Measurements from ENCODE around the gene OR52K1. TPM values are rescaled to one million over a fixed set of nuclear protein-coding genes. Genes with fewer than 3 reads are reported as not detected.

OR52K1 gene
- polyA plus RNA-seq, 3 donors = 1.6 TPM; not detected in 2

GRCh38 chr11:4496557-4497248 lies 14.3 kb downstream of the OR52K1 start:
- no peak overlapping the region for H2AFZ ChIP-seq (ENCODE audit: insufficient read depth, low read depth, low read length, poor library complexity, severe bottlenecking)
- no peak overlapping the region for H3K4me3 Mint-ChIP-seq
- H3K36me3 Mint-ChIP-seq = peaks cover 2% of the 10 kb centered on the region in 2 donors
- WGBS (ENCODE audit: insufficient coverage) = 91% methylated on average over 15 of the region's 15 CpGs
- H3K79me2 ChIP-seq (ENCODE audit: insufficient read depth, low read length) = no peaks in the 10 kb centered on the region
- no peak overlapping the region for H3K27ac ChIP-seq (ENCODE audit: low read depth in 1 of 2, low read length in 2 of 2)
- peaks cover 22% of the 10 kb centered on the region for H3K4me1 Mint-ChIP-seq
- H3K27me3 Mint-ChIP-seq (ENCODE audit: low read depth in 3 of 3) = peaks cover 6 to 17% (median 10%) of the 10 kb centered on the region in 3 donors
- H3K9ac ChIP-seq (ENCODE audit: insufficient read depth, low read length, poor library complexity, severe bottlenecking) = no peak overlapping the region
- H3K9me3 Mint-ChIP-seq = peaks cover 0 to 3% (median 3%) of the 10 kb centered on the region in 7 donors
- no peak overlapping the region for H3K4me3 ChIP-seq (replicated peaks in 1 of 3; ENCODE audit: low read depth in 2 of 3, low read length in 3 of 3)
- TF ChIP-seq, protein P1, sequence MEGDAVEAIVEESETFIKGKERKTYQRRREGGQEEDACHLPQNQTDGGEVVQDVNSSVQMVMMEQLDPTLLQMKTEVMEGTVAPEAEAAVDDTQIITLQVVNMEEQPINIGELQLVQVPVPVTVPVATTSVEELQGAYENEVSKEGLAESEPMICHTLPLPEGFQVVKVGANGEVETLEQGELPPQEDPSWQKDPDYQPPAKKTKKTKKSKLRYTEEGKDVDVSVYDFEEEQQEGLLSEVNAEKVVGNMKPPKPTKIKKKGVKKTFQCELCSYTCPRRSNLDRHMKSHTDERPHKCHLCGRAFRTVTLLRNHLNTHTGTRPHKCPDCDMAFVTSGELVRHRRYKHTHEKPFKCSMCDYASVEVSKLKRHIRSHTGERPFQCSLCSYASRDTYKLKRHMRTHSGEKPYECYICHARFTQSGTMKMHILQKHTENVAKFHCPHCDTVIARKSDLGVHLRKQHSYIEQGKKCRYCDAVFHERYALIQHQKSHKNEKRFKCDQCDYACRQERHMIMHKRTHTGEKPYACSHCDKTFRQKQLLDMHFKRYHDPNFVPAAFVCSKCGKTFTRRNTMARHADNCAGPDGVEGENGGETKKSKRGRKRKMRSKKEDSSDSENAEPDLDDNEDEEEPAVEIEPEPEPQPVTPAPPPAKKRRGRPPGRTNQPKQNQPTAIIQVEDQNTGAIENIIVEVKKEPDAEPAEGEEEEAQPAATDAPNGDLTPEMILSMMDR (IDR thresholded peaks at IDR 0.05) = no peak
- peaks cover 3 to 4% of the 10 kb centered on the region in 2 donors for H3K27me3 ChIP-seq (ENCODE audit: control insufficient read depth in 2 of 2, insufficient read depth in 2 of 2, low read length in 2 of 2)
- no peak overlapping the region for H3K4me2 ChIP-seq (replicated peaks; ENCODE audit: extremely low read depth, low read length, poor library complexity, severe bottlenecking)
- no peak for DNase-seq
- no peaks in the 10 kb centered on the region for H4K20me1 ChIP-seq (ENCODE audit: insufficient read depth, low read length)
- intact Hi-C loops (cut with micrococcal nuclease) = no loop called here
- H3K9me3 ChIP-seq (replicated peaks in 1 of 2; ENCODE audit: control insufficient read depth in 1 of 2, insufficient read depth in 1 of 2, low read length in 2 of 2) = no peaks in the 10 kb centered on the region
- no peak overlapping the region for H3K27ac Mint-ChIP-seq
- H3K4me1 ChIP-seq (ENCODE audit: control insufficient read depth in 1 of 2, insufficient read depth in 2 of 2, low read length in 2 of 2) = peaks cover 7 to 11% of the 10 kb centered on the region in 2 donors
- no peaks in the 10 kb centered on the region for H3K36me3 ChIP-seq (replicated peaks in 1 of 2; ENCODE audit: control insufficient read depth in 1 of 2, insufficient read depth in 2 of 2, low read length in 2 of 2)

DNA sequence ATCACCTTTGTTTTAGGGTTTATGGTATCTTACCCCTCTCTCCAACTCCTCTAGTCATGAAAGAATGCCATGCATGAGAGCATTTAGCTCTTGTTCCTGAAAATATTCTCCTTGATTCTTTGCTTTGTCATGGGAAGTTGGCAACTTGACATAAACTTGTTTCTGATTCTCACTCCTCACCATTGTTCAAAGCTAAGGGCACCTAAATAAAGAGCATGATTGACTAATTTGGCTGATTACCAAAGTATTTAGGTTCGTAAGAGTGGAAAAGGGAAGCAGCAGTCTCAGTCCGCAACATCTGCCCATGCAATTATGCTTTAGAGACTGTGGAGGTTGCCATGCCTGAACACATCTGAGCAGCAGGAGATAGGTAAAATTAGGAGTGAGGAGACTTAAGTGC lies 26.4 kb downstream of the OR52K1 start:
- no peaks in the 10 kb centered on the region for H3K36me3 ChIP-seq (replicated peaks in 1 of 2; ENCODE audit: control insufficient read depth in 1 of 2, insufficient read depth in 2 of 2, low read length in 2 of 2)
- no peak overlapping the region for H3K4me3 ChIP-seq (replicated peaks in 1 of 3; ENCODE audit: low read depth in 2 of 3, low read length in 3 of 3)
- no peaks in the 10 kb centered on the region for H4K20me1 ChIP-seq (ENCODE audit: insufficient read depth, low read length)
- H3K27me3 ChIP-seq (ENCODE audit: control insufficient read depth in 2 of 2, insufficient read depth in 2 of 2, low read length in 2 of 2) = no peaks in the 10 kb centered on the region
- TF ChIP-seq, protein P1 (IDR thresholded peaks at IDR 0.05) = no peak
- intact Hi-C loops (cut with micrococcal nuclease) = no loop called here
- H2AFZ ChIP-seq (ENCODE audit: insufficient read depth, low read depth, low read length, poor library complexity, severe bottlenecking) = no peak overlapping the region
- no peak overlapping the region for H3K4me2 ChIP-seq (replicated peaks; ENCODE audit: extremely low read depth, low read length, poor library complexity, severe bottlenecking)
- H3K4me3 Mint-ChIP-seq = no peak overlapping the region
- peaks cover 0 to 9% of the 10 kb centered on the region in 2 donors for H3K36me3 Mint-ChIP-seq
- no peak overlapping the region for H3K27ac ChIP-seq (ENCODE audit: low read depth in 1 of 2, low read length in 2 of 2)
- H3K9me3 Mint-ChIP-seq = peaks cover 0 to 15% (median 7%) of the 10 kb centered on the region in 7 donors
- H3K9ac ChIP-seq (ENCODE audit: insufficient read depth, low read length, poor library complexity, severe bottlenecking) = no peak overlapping the region
- peak in 1 of 3 donors; percentile 16 for DNase-seq
- H3K4me1 Mint-ChIP-seq = peaks cover 15% of the 10 kb centered on the region
- no peak overlapping the region for H3K27ac Mint-ChIP-seq
- peaks cover 8 to 10% of the 10 kb centered on the region in 2 donors for H3K4me1 ChIP-seq (ENCODE audit: control insufficient read depth in 1 of 2, insufficient read depth in 2 of 2, low read length in 2 of 2)
- no peaks in the 10 kb centered on the region for H3K79me2 ChIP-seq (ENCODE audit: insufficient read depth, low read length)
- H3K9me3 ChIP-seq (replicated peaks in 1 of 2; ENCODE audit: control insufficient read depth in 1 of 2, insufficient read depth in 1 of 2, low read length in 2 of 2) = no peaks in the 10 kb centered on the region
- WGBS (ENCODE audit: insufficient coverage) = 21% methylated on average over 2 of the region's 2 CpGs
- H3K27me3 Mint-ChIP-seq (ENCODE audit: low read depth in 3 of 3) = peaks cover 0 to 8% (median 7%) of the 10 kb centered on the region in 3 donors

All from CD14-positive monocyte (primary cell).